Heart right ventricle (tissue), 16 donors: Measurements from ENCODE around the gene ETFRF1. TPM values are rescaled to one million over a fixed set of nuclear protein-coding genes. Genes with fewer than 3 reads are reported as not detected.
A peak's percentile ranks its signal among the peaks of the same experiment; 100 is the strongest.

Experiments
- ATAC-seq, 8 donors: fragments of 200-7000 bp; cut with Tn5 transposase; one replicate each; pipeline ENCODE4 v1.9.1; 2020; ENCODE audit warnings: mild to moderate bottlenecking in 8 of 8, moderate library complexity in 8 of 8, moderate number of reproducible peaks in 1 of 8
- DNase-seq, 2 donors: peaks; one replicate each; pipeline ENCODE4 v3.0.0-alpha.2; 2020
- H3K27ac ChIP-seq, 10 donors: fragments of 200-600 bp; sonication (generic) in 2 of 10; one replicate each; pipeline versions ENCODE4 v1.5.0 to v1.8.0; 2020 to 2022; ENCODE audit warnings: mild to moderate bottlenecking in 3 of 10
- H3K27me3 ChIP-seq, 7 donors: fragments of 200-600 bp; one replicate each; pipeline ENCODE4 v1.8.0; 2021 to 2022; ENCODE audit warnings: mild to moderate bottlenecking in 2 of 7
- H3K36me3 ChIP-seq, 9 donors: fragments of 200-600 bp; sonication (generic) in 1 of 9; one replicate each; pipeline versions ENCODE4 v1.5.0 to v1.8.0; 2020 to 2022; ENCODE audit warnings: mild to moderate bottlenecking in 2 of 9
- H3K4me1 ChIP-seq, 9 donors: fragments of 200-600 bp; sonication (generic) in 1 of 9; one replicate each; pipeline versions ENCODE4 v1.5.0 to v1.8.0; 2020 to 2022; ENCODE audit warnings: mild to moderate bottlenecking in 4 of 9
- H3K4me3 ChIP-seq, 10 donors: fragments of 200-600 bp; sonication (generic) in 2 of 10; one replicate each; pipeline versions ENCODE4 v1.5.0 to v1.8.0; 2020 to 2022; ENCODE audit warnings: mild to moderate bottlenecking in 7 of 10, moderate library complexity in 2 of 10
- H3K9me3 ChIP-seq, 11 donors: fragments of 200-600 bp in 10 of 11; sonication (generic) in 2 of 11; one replicate each; pipeline versions ENCODE4 v1.5.0 to v1.8.0; 2013 to 2022; ENCODE audit warnings: mild to moderate bottlenecking in 2 of 11, control low read depth in 1 of 11, moderate library complexity in 1 of 11
- CTCF ChIP-seq, 9 donors: fragments of 200-600 bp; sonication (generic) in 2 of 9; IDR thresholded peaks; one replicate each; pipeline versions ENCODE4 v1.5.0 to v1.8.0; 2021 to 2022; ENCODE audit warnings: antibody characterized with exemption in 9 of 9, mild to moderate bottlenecking in 5 of 9, moderate library complexity in 1 of 9
- WGBS, 2 donors: extraction: QIAGEN DNeasy Blood & Tissue Kit; methylation state at CpG; one replicate each; pipeline ENCODE4 v1.1.7; 2013; ENCODE audit warnings: inconsistent platforms in 1 of 2; 5-methylcytosine and 5-hydroxymethylcytosine counted together
- intact Hi-C, 10 donors: fragments of 100-400 bp; cut with DNase I; formaldehyde crosslinking; loops; one replicate each; pipeline versions ENCODE4 v1.11.1 to v1.14.2; 2022
- polyA plus RNA-seq, 2 donors: library from polyadenylated mRNA; stranded (reverse); fragments of 200-250 nt; gene quantifications; one replicate each; pipeline ENCODE4 v1.2.3, GENCODE V29; 2013
- total RNA-seq, 10 donors: library from RNA; stranded (reverse); fragmentation: NEBNext Ultra II Directional in 3 of 10; extraction: Animal tissue kit (Norgen Biotek cat#: 25700) in 3 of 10; gene quantifications; one replicate each; pipeline versions ENCODE4 v1.2.1 to v1.2.4, GENCODE V29; 2021 to 2023
- donor health status: Arrhythmogenic right ventricular cardiomyopathy.
- donor health status: ischemic (EF 13 %, LVEDD 7.1; RV severe dilation, severe dysfunction).
- donor health status: healthy with polysubstance abuse.
- donor health status: DM: no; HTN: yes; CAD: no.
- donor health status: DM: no; HTN: no; CAD: no.
- donor health status: ischemic (EF 25% LVEDD 6.9; RV normal size, moderate dysfunction).
- donor health status: ischemic (EF 25% LVEDD 5.7; RV mildly dilated, moderate dysfunction).
- donor health status: healthy.
- donor health status: DM: yes; HTN: yes; CAD: no.
- donor health status: Ischemic cardiomyopathy.
- donor health status: ischemic (EF 35%, LVEDD 5.7; RV mildly dilated, moderate dysfunction).
- donor health status: nonischemic (EF 11% LVEDD 7.7; RV severe dilation, severe dysfunction).
- donor health status: DM: yes; HTN: yes; CAD: no.
- donor health status: PGD.
- donor health status: ischemic (EF 29% LVEDD 5.4; RV normal size, mild dysfunction).
- donor health status: nonischemic (EF 23%, LVEDD 6.1; RV moderate dilation, normal function).

Gene ETFRF1
- total and polyA plus RNA-seq, 12 donors = 28.1 to 67.6 (median 50.3) TPM

- no peak overlapping the region for H3K27ac ChIP-seq
- no peaks in the 10 kb centered on the region for H3K36me3 ChIP-seq
- H3K9me3 ChIP-seq = no peaks in the 10 kb centered on the region
- H3K4me3 ChIP-seq = no peak overlapping the region
- DNase-seq (no peak), ATAC-seq (no peak)
- no peaks in the 10 kb centered on the region for H3K27me3 ChIP-seq
- WGBS, 2 donors = 63 to 66% methylated on average over 3 of the region's 3 CpGs
- no peaks in the 10 kb centered on the region for H3K4me1 ChIP-seq
- TF ChIP-seq CTCF (IDR thresholded peaks at IDR 0.05) = no peak
- intact Hi-C loops = no loop called here
Measured at GRCh38 chr12:25182765-25183164, 12.3 kb upstream of the ETFRF1 start.

- intact Hi-C loops = no loop called here
Measured at GRCh38 chr12:25184132-25184531, 10.9 kb upstream of the ETFRF1 start.

GRCh38 chr12:25186038-25186787, 8.8 kb upstream of the ETFRF1 start:
- no peak for ATAC-seq
- DNase-seq = no peak
- no peak overlapping the region for H3K4me3 ChIP-seq
- no peak overlapping the region for H3K27ac ChIP-seq
- H3K4me1 ChIP-seq = no peaks in the 10 kb centered on the region
- H3K9me3 ChIP-seq = no peaks in the 10 kb centered on the region
- WGBS, 2 donors = 88 to 89% methylated on average over 4 of the region's 4 CpGs
- H3K36me3 ChIP-seq = no peaks in the 10 kb centered on the region
- TF ChIP-seq CTCF (IDR thresholded peaks at IDR 0.05) = no peak
- intact Hi-C loops = no loop called here
- no peaks in the 10 kb centered on the region for H3K27me3 ChIP-seq

More at GRCh38 chr12:25184132-25184531, 10.9 kb upstream of the ETFRF1 start:
- H3K9me3 ChIP-seq = no peaks in the 10 kb centered on the region
- no peak for DNase-seq
- no peak overlapping the region for H3K4me3 ChIP-seq
- ATAC-seq = no peak
- TF ChIP-seq CTCF (IDR thresholded peaks at IDR 0.05) = no peak
- no peaks in the 10 kb centered on the region for H3K36me3 ChIP-seq
- no peak overlapping the region for H3K27ac ChIP-seq
- H3K4me1 ChIP-seq = no peaks in the 10 kb centered on the region
- H3K27me3 ChIP-seq = no peaks in the 10 kb centered on the region
- 50 to 71% methylated on average over 2 of the region's 2 CpGs for WGBS, 2 donors

- no peak overlapping the region for H3K27ac ChIP-seq
- TF ChIP-seq CTCF (IDR thresholded peaks at IDR 0.05) = no peak
- ATAC-seq = no peak
- intact Hi-C loops = no loop called here
- H3K9me3 ChIP-seq = no peaks in the 10 kb centered on the region
- no peaks in the 10 kb centered on the region for H3K4me1 ChIP-seq
- no peak for DNase-seq
- H3K4me3 ChIP-seq = peak overlapping the region in 1 of 10 donors; percentile 7
- 53 to 65% methylated on average over 3 of the region's 3 CpGs for WGBS, 2 donors
- no peaks in the 10 kb centered on the region for H3K36me3 ChIP-seq
- no peaks in the 10 kb centered on the region for H3K27me3 ChIP-seq
Measured at GRCh38 chr12:25186788-25187402, 8.1 kb upstream of the ETFRF1 start.
